Erythroblast (primary cell): ENCODE data around the gene RASA3.

Experiments
- GATA1 ChIP-seq: IDR thresholded peaks from 2 replicates; pipeline ENCODE4 v1.6.1; 2011; ENCODE audit warnings: low read depth, mild to moderate bottlenecking, control low read depth, low read length, moderate library complexity
- POLR2A ChIP-seq: IDR thresholded peaks from 2 replicates; pipeline ENCODE4 v1.6.1; 2011; ENCODE audit warnings: mild to moderate bottlenecking, low read length

GRCh38 chr13:114032126-114032799, 100.2 kb downstream of the RASA3 start:
- TF ChIP-seq GATA1 (no peak), POLR2A (no peak)
